Astrocyte of the spinal cord (primary cell): Measurements from ENCODE around the gene ATRNL1.
A peak's percentile ranks its signal among the peaks of the same experiment; 100 is the strongest.

Experiments used
- DNase-seq: peaks from one replicate; pipeline ENCODE4 v3.0.0; 2011; ENCODE audit warnings: low read depth, low spot score
- H3K4me3 ChIP-seq: 2 replicates; pipeline ENCODE4 v1.5.1; 2011; ENCODE audit warnings: low read depth, mild to moderate bottlenecking, low read length, moderate library complexity
- in situ Hi-C: cut with HindIII; loops from 2 replicates; pipeline ENCODE4 v1.10.0; 2017; ENCODE audit warnings: low sequenced_read_pairs
- TF ChIP-seq, protein P1 (sequence below): IDR thresholded peaks from 2 replicates; pipeline ENCODE4 v1.5.1; 2012; ENCODE audit warnings: low read depth, mild to moderate bottlenecking, low read length, inconsistent platforms

ATRNL1 gene, protein sequence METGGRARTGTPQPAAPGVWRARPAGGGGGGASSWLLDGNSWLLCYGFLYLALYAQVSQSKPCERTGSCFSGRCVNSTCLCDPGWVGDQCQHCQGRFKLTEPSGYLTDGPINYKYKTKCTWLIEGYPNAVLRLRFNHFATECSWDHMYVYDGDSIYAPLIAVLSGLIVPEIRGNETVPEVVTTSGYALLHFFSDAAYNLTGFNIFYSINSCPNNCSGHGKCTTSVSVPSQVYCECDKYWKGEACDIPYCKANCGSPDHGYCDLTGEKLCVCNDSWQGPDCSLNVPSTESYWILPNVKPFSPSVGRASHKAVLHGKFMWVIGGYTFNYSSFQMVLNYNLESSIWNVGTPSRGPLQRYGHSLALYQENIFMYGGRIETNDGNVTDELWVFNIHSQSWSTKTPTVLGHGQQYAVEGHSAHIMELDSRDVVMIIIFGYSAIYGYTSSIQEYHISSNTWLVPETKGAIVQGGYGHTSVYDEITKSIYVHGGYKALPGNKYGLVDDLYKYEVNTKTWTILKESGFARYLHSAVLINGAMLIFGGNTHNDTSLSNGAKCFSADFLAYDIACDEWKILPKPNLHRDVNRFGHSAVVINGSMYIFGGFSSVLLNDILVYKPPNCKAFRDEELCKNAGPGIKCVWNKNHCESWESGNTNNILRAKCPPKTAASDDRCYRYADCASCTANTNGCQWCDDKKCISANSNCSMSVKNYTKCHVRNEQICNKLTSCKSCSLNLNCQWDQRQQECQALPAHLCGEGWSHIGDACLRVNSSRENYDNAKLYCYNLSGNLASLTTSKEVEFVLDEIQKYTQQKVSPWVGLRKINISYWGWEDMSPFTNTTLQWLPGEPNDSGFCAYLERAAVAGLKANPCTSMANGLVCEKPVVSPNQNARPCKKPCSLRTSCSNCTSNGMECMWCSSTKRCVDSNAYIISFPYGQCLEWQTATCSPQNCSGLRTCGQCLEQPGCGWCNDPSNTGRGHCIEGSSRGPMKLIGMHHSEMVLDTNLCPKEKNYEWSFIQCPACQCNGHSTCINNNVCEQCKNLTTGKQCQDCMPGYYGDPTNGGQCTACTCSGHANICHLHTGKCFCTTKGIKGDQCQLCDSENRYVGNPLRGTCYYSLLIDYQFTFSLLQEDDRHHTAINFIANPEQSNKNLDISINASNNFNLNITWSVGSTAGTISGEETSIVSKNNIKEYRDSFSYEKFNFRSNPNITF (N-terminal part only)

DNA sequence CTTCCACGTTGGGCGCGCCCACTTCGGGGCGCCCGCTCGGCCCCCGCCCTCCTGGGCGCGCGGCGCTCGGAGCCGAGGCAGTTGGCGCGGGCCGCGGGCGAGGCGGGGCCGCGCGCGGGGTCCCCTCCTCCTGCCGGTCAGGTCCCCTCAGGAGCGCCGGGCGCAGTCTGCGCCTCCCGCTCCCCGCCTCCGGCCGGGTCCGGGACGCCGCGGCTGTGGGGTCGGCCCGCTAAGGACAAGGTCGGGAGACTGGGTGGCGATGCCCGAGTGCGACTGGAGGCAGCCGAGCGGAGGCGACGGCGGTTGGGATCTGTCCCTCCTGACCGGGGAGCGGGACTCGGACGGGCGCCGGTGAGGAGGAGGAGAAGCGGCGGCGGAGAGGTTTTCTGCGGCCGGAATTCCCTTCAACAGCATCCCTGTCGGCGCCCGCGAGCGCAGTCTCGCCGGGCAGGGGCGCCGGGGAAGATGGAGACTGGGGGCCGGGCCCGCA lies at the start of gene ATRNL1:
TSS of gene ATRNL1 (plus strand) at position 80 of the 490 bp plus-strand sequence. CDS start at position 466, 386 bp downstream.
- H3K4me3 ChIP-seq: peak within 1 kb of the TSS; percentile 55
- peak; percentile 22 for DNase-seq
- TF ChIP-seq, protein P1, sequence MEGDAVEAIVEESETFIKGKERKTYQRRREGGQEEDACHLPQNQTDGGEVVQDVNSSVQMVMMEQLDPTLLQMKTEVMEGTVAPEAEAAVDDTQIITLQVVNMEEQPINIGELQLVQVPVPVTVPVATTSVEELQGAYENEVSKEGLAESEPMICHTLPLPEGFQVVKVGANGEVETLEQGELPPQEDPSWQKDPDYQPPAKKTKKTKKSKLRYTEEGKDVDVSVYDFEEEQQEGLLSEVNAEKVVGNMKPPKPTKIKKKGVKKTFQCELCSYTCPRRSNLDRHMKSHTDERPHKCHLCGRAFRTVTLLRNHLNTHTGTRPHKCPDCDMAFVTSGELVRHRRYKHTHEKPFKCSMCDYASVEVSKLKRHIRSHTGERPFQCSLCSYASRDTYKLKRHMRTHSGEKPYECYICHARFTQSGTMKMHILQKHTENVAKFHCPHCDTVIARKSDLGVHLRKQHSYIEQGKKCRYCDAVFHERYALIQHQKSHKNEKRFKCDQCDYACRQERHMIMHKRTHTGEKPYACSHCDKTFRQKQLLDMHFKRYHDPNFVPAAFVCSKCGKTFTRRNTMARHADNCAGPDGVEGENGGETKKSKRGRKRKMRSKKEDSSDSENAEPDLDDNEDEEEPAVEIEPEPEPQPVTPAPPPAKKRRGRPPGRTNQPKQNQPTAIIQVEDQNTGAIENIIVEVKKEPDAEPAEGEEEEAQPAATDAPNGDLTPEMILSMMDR: no peak
- in situ Hi-C loops: no loop called here

DNA sequence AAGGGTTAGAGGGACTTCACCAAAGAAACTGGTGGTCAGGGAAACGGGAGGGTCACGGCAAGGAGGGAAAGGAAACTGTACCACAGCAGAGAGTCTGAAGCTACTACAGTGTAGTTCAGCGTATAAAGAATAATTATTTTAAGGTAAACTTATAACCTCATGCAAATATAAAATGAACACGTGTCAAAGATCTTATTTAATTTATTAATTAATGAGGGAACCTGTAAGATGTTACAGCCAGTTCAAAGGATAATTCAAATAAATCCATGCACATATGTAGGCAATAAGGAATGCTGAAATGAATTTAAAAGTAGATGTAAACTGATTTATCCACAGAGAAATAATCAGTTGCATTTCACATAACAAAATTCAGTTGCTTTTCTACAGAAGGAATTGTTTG lies 49.4 kb upstream of the ATRNL1 start:
- H3K4me3 ChIP-seq: no peak overlapping the region
- in situ Hi-C loops: no loop called here
- TF ChIP-seq, protein P1: no peak
- no peak for DNase-seq

DNA sequence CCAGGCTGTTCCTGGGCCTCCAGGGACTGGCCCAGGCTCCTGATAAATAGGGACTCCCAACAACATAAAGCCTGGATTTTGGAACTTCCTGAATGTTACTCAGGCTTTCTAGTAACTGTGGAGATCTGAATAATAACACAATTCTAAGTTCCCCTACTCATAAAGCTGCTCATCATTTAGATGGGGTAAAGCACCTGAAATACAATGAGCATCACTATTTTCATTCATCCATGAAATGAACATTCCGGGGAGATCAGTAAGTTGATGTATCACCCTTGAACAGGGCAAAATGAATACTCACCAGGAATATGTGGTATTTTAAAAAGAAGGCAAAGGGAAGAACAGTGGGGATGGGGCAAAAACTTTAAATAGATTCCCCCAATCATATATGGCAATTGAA lies 48.3 kb upstream of the ATRNL1 start:
- DNase-seq: no peak
- in situ Hi-C loops: no loop called here
- TF ChIP-seq, protein P1: no peak

DNA sequence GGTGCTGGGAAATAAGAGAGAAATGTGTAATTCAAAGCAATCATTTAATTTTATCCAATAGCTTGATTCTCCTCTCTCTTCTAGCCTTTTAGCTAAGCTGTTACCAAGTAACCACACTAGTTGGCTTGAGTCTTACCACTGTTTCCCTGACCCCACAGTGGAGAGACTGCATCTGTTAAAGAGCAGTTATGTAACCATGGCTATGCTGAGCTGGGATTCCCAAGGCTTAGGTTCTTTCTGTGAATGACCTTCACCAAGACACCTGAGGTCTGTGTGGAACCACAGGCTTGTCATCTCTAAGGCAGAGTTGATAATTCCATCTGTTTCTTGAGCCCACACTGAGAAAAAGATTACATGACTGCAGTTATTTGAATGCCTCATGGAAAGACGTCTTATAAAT lies 47.7 kb upstream of the ATRNL1 start:
- in situ Hi-C loops: no loop called here

More for the DNA sequence above, 48.3 kb upstream of the ATRNL1 start:
- H3K4me3 ChIP-seq: no peak overlapping the region

DNA sequence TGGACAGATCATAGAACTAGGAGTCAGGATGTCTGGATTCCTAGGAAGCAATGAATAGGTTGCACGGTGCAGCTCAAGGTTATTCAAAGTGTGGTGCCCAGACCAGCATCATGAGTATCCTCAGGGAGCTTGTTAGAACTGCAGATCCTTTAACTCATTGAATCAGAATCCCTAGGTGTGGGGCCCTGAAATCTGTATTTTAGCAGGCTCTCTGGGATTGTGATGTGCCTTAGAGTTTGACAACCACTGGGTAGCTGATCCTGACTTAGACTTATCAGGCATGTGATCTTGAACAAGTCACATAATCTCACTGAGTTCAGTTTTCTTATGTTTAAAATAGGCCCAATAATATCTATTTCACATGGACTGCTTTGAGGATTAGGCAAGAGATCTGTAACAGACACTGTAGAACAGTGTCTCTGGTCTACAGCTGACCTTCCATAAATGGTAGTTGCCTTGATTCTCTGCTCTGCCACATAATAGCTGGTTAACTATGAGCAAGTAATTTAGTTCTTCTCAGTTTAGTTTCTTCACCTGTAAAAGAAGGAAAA lies 46.4 kb upstream of the ATRNL1 start:
- TF ChIP-seq, protein P1: no peak
- in situ Hi-C loops: no loop called here
- DNase-seq: no peak
- H3K4me3 ChIP-seq: no peak overlapping the region

More for the DNA sequence above, 47.7 kb upstream of the ATRNL1 start:
- TF ChIP-seq, protein P1: no peak
- no peak for DNase-seq
- H3K4me3 ChIP-seq: no peak overlapping the region
